Fibroblast of mammary gland (primary cell): ENCODE measurements around the gene NHSL2.
"Not testable (repeated sequence)": the region's sequence is repeated elsewhere in the genome, so short reads cannot be mapped to it uniquely, and the experiment has no call there.

ENCODE experiments used
- DNase-seq: peaks from one replicate; pipeline ENCODE4 v3.0.0-alpha.2; 2010; ENCODE audit warnings: low read depth
- H3K4me3 ChIP-seq: 2 replicates; pipeline ENCODE4 v1.5.1; 2011; ENCODE audit warnings: low read depth, mild to moderate bottlenecking, low read length, moderate library complexity; ENCODE audit not compliant: control insufficient read depth
- TF ChIP-seq, protein P1 (sequence below): conservative IDR thresholded peaks from 2 replicates; pipeline ENCODE4 v1.5.1; 2011; ENCODE audit warnings: low read depth, low read length, inconsistent platforms; ENCODE audit not compliant: control insufficient read depth, insufficient read depth

NHSL2 gene

DNA sequence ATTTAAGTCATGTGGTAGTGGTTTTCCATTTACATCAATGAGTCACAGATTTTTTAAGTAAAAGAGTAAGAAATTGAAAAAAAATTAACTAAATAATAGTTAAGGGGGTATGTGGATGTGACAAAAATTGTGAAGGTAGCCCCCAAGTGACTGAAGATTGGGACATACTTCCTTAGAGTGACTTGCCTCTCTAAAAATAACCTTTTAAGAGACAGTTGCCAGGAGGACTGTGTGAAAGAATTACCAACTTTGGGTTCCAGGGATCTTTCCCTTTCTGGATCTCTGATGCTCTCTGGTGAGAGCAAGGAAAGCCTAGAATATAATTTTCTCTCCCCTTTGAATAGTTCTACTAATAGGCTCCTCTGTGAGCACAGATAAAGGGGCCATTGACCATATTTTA, 42.7 kb downstream of the NHSL2 start:
- H3K4me3 ChIP-seq, result no peak overlapping the region
- TF ChIP-seq, protein P1, sequence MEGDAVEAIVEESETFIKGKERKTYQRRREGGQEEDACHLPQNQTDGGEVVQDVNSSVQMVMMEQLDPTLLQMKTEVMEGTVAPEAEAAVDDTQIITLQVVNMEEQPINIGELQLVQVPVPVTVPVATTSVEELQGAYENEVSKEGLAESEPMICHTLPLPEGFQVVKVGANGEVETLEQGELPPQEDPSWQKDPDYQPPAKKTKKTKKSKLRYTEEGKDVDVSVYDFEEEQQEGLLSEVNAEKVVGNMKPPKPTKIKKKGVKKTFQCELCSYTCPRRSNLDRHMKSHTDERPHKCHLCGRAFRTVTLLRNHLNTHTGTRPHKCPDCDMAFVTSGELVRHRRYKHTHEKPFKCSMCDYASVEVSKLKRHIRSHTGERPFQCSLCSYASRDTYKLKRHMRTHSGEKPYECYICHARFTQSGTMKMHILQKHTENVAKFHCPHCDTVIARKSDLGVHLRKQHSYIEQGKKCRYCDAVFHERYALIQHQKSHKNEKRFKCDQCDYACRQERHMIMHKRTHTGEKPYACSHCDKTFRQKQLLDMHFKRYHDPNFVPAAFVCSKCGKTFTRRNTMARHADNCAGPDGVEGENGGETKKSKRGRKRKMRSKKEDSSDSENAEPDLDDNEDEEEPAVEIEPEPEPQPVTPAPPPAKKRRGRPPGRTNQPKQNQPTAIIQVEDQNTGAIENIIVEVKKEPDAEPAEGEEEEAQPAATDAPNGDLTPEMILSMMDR, result no peak
- DNase-seq, result no peak

DNA sequence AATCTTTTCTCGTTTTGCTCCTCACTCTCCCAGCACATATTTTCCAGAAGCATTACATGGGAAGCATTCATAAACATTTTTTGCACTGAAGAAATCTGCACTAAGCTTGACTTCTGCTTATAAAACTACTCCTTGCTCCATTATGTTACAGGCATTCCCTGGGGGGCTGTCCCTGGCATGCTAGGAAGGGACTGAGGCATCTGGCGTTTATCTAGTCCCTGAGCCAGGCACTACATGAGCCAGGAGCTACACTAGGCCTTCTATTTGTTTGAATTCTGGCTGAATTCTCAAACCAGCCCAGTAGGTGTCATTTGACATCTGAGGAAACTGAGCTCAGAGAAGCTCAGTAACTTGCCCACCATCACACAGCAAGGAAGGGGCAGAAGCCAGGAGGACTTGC, 43.3 kb downstream of the NHSL2 start:
- no peak overlapping the region for H3K4me3 ChIP-seq
- TF ChIP-seq, protein P1, result no peak
- no peak for DNase-seq

DNA sequence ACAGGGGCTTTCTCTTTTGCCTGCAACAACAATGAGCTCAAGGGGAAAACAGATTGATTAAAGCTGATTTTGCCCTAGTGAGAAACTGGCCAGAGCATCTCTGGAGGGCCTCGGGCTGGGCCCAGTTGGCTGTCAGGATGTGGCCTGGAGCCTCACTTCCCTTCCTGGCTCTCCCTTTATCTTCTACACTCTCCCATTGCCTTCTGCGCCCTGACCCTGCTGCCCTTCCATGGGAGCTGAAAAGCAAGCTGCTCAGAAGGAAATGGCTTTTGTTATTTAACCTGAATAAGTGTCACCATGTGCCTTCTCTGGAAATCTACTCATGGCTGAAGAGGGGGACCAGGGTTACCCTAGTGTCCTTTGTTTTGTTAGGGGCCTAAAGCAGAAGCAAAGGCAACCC, 43.8 kb downstream of the NHSL2 start:
- no peak for DNase-seq
- TF ChIP-seq, protein P1, result no peak
- no peak overlapping the region for H3K4me3 ChIP-seq

DNA sequence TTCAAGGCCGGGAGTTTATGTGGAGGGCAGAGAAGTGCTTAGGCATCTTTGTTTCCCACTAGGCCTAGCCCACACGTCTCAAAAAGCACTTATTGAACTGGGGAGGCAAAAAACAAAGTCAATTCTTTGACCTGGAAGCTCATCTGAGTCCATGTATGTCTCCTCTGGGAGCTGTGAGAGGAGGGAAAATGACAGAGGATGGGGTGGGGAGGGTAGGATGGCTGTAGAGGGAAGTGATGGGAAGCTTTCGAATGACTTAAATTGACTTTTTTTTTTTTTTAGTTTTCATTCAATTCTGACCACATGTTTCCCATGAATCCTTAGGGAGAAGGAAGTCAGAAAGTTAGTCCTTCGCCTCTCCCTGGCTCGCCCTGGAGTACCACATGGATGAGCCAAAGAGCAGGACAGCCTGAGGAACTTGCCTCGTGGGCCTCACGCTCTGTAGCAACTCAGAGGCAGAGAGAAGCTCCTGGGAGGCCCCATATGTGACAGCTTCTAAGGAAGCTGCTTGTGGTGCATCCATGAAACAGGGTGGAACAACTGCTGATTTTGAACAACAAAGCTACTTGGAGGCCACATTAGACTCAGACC, 45.0 kb downstream of the NHSL2 start:
- DNase-seq, result no peak

DNA sequence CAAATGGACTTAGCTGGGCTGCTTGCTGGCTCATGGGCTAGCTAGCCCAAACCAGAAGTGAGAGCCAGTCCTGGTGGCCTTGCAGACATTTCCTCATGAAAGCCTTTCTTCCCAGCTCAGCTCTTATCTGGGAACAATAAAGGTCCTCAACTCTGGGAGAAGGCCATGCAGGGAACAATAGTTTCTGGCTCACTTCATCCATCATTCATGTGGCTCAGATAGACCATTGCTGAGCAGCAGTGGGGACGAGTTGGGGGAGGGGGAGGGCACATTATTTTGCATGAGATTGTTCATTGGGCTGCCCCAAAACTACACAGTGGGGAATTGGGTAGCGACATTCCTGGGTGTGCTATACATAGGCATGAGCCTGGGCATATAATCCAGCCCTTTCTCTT, 47.6 kb downstream of the NHSL2 start:
- TF ChIP-seq, protein P1, result no peak
- no peak overlapping the region for H3K4me3 ChIP-seq
- no peak for DNase-seq

More for the DNA sequence above, 45.0 kb downstream of the NHSL2 start:
- TF ChIP-seq, protein P1, result no peak
- no peak overlapping the region for H3K4me3 ChIP-seq

DNA sequence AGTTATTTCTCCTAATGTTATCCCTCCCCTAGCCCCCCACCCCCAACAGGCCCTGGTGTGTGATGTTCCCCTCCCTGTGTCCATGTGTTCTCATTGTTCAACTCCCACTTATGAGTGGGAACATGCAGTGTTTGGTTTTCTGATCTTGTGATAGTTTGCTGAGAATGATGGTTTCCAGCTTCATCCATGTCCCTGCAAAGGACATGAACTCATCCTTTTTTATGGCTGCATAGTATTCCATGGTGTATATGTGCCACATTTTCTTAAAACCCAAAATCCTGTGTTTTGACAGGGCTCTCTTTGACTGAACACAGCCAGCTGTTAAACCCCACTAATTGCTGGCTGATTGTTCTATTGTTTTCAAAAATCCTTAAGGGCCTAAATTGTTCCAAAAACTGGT, 53.5 kb downstream of the NHSL2 start:
- H3K4me3 ChIP-seq, DNase-seq: not testable (repeated sequence)

DNA sequence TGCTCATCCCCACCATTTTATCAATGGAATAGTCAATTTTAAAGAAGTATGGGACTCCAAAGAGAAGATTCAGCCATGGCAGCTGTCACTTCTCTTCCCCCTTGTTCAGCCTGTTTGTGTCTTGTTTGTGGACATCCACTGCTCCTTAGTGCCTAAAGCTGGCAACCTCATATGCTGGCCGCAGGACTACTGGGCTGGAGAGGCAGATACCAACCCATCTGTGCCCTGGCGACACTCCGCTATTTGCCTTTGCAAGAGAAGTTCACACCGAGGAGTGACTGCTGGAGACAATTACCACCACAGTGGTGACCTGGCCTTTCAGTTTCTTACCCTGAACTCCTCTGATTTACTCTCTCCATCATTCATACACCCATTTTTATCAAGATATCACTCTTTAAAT, 64.3 kb downstream of the NHSL2 start:
- H3K4me3 ChIP-seq, result no peak overlapping the region
- no peak for DNase-seq

More for the DNA sequence above, 64.3 kb downstream of the NHSL2 start:
- TF ChIP-seq, protein P1, result no peak
